WI38 (cell line): ENCODE results near the gene TOM1.

Experiments used
- H3K4me3 ChIP-seq: 2 replicates; pipeline ENCODE4 v1.5.1; 2011; ENCODE audit warnings: low read depth, mild to moderate bottlenecking, control low read depth, low read length
- TF ChIP-seq, protein P1 (sequence below): IDR thresholded peaks from 2 replicates; pipeline ENCODE4 v1.5.1; 2012; ENCODE audit warnings: low read depth, mild to moderate bottlenecking, control low read depth, low read length

TOM1 gene

DNA sequence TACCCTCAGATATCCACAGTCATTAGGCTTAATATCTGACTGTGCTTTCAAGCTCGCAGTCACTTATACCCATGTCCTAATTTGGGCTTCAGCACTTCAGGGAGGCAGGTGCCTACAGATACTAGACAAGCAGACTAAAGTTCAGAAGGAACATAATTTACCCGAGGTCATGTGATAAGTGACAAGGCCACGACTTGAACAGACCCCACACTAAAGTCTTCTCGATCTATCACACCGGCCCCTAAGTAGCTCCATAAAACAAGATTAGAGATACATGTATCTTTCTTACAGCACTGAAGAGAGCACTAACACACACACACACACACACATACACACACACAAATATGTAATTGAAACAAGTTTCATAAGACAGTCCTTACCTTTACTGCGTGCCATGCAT lies 32.6 kb downstream of the TOM1 start:
- TF ChIP-seq, protein P1, sequence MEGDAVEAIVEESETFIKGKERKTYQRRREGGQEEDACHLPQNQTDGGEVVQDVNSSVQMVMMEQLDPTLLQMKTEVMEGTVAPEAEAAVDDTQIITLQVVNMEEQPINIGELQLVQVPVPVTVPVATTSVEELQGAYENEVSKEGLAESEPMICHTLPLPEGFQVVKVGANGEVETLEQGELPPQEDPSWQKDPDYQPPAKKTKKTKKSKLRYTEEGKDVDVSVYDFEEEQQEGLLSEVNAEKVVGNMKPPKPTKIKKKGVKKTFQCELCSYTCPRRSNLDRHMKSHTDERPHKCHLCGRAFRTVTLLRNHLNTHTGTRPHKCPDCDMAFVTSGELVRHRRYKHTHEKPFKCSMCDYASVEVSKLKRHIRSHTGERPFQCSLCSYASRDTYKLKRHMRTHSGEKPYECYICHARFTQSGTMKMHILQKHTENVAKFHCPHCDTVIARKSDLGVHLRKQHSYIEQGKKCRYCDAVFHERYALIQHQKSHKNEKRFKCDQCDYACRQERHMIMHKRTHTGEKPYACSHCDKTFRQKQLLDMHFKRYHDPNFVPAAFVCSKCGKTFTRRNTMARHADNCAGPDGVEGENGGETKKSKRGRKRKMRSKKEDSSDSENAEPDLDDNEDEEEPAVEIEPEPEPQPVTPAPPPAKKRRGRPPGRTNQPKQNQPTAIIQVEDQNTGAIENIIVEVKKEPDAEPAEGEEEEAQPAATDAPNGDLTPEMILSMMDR = no peak
- H3K4me3 ChIP-seq = no peak overlapping the region

DNA sequence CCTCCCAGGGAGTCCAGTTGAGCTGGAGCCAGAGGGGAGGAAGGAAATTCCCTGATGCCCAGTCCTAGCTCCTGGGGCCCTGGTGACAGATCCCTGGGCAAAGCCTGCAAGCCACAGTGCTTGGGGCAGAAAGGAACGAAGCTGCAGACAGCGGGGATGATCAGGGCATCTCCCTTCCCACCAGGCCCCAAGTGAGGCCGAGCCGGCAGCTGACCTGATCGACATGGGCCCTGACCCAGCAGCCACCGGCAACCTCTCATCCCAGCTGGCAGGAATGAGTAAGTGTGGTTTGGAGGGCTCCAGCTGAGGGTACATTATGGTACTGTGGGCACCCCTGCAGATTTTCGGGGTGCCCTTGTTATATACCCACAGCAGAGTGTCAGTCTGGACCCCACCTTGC lies 33.5 kb downstream of the TOM1 start:
- H3K4me3 ChIP-seq = no peak overlapping the region
- TF ChIP-seq, protein P1 = no peak

DNA sequence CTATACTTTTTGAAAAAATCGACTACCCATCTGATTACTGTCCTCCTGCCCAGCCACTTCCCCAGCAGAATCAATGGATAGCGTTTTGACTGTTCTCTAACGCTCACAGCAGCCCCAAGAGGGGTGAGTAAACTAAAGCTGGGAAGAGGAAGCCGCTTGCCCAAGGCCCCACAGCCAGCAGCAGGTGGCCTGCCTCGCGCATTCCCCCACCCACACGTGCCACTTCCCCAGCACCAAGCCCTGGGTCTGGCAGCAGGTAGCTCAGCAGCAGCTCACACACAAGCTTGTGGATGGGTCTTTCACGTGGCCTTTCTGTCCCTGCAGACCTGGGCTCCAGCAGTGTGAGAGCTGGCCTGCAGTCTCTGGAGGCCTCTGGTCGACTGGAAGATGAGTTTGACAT lies 34.3 kb downstream of the TOM1 start:
- H3K4me3 ChIP-seq = no peak overlapping the region
- TF ChIP-seq, protein P1 = no peak

DNA sequence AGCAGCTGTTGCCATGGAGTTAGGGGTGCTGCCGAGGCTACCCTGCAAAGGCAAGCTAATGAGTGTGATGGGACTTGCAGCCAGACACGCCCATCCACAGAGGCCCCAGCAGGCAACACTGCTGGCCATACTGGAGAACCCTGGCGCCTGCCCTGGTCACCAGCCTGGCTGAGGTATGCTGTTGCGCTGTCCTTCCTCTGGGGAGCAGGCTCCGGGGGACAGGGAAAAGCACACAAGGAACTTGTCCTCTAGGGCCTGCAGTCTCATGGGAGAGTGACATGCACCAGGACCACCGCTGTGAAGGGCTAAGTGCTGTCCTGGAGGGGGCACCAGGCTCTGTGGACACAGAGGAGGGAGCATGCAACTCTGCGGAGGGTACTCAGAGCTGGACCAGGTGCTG lies 35.8 kb downstream of the TOM1 start:
- TF ChIP-seq, protein P1 = no peak
- H3K4me3 ChIP-seq = no peak overlapping the region

DNA sequence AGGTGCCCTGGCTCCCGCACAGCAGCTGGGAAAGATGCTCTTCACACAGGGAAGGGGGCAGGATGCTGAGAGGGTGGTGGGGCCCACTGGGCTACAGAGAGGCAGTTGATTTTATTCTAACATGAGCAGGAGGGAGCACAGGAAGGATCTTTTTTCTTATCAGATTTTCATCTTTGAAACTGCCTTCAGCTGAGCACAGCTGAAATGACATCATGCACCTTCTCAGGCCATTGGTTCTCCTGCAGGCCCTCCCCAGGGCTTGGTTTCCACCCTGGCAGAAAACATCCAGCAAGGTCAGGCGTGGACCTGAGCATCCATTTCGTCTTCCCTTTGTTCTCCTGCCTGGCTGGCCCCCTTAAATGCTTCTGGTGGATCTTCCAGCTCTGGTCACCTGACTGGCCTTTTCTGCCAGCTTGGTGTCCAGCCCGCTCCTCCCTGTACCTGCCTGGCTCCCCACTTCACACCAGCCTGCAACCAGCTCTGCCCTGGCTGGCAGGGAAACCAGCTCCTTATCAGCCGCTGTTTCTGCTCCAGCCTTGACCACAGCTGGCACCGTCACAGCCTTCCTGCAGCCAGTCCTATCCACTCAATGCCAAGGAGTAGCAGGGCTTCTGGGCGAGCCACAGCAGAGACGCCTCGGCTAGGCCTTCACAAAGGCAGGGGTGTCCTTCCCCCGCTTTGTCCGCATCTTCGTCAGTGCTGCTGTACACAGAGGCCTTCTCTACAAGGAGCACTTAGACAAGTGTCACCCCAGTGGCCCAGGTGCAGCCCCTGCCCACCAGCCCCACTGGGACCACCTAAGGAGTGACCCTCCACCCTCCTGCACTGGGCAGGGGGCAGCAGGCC lies 36.5 kb downstream of the TOM1 start:
- H3K4me3 ChIP-seq = no peak overlapping the region
- TF ChIP-seq, protein P1 = no peak

DNA sequence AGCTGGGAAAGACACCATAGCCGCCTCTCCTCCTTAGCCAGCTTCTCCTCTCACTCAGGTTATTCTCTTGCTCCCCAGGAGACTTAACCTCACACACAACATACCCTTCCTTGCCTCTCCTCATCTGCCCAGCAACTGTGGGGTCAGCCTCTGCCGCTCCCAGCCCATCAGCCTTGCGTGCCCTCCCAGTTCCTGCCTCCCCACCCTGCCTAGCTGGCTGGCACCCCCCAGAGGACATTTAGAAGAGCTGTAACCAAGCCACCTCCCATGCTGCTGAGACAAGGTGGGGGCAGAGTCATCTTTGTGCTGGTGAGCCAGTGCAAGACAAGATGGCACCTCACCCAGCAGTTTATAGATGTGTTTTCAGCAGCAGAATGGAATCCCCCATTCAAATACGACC lies 38.2 kb downstream of the TOM1 start:
- TF ChIP-seq, protein P1 = no peak
- H3K4me3 ChIP-seq = no peak overlapping the region

DNA sequence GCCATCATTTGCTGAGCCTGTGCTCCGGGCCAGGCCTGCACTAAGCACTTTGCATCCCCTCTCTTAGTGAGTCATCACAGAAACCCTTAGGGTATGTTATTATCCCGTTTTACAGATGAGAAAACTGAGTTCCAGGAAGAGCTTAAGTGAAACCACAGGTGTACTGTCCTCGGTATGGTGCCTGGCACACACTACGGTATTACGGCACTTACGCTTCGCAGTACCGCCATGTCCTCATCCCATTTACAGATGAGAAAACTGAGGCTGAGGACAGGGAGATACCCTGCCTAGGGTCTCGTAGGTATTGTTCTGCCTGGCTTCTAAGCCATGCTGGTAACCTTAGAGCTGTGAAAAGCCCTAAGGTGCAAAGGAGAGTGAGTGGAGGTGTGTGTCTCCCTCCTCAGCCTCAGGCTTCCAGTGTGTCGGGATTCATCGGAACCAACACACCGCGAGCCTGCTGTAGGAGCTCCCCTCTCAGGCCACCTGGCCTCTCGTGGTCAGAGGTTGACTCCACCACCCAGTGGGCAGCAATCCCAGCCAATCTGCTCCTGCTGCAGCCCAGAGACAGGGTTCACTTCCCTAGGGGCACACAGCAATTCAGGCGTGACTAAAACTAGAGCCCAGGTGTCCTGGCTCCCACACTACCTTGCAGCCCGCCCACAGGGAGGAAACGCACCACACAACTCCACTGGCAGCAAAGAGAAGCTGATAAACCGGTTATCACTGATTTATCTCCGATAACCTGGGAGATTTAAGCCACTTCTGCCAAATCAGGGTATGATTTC lies 41.6 kb downstream of the TOM1 start:
- no peak overlapping the region for H3K4me3 ChIP-seq
- TF ChIP-seq, protein P1 = no peak
